CD4-positive, CD25-positive, alpha-beta regulatory T cell (primary cell): ENCODE results near the gene GIMAP8. TPM values are rescaled to one million over a fixed set of nuclear protein-coding genes. Genes with fewer than 3 reads are reported as not detected.
A peak's percentile ranks its signal among the peaks of the same experiment; 100 is the strongest.
"Not testable (repeated sequence)": the region's sequence is repeated elsewhere in the genome, so short reads cannot be mapped to it uniquely, and the experiment has no call there.

ENCODE experiments used
- ATAC-seq, 2 donors: fragments of 150-1000 bp; cut with Tn5 transposase; one replicate each; pipeline ENCODE4 v1.10.0; 2021; ENCODE audit warnings: low read depth in 2 of 2, moderate number of reproducible peaks in 2 of 2, moderate library complexity in 1 of 2
- DNase-seq, 3 donors: peaks; one replicate each; pipeline versions ENCODE4 v3.0.0 to v3.0.0-alpha.2; 2012 to 2022; ENCODE audit warnings: mixed read lengths in 1 of 3
- H3K27ac ChIP-seq: one replicate; pipeline ENCODE4 v1.7.0; 2013; ENCODE audit warnings: mild to moderate bottlenecking, low read length; ENCODE audit not compliant: insufficient read depth, poor library complexity, severe bottlenecking
- H3K27me3 ChIP-seq: one replicate; pipeline ENCODE4 v1.7.0; 2013; ENCODE audit warnings: low read length; ENCODE audit not compliant: control insufficient read depth, insufficient read depth
- H3K36me3 ChIP-seq: one replicate; pipeline ENCODE4 v1.7.0; 2013; ENCODE audit warnings: mild to moderate bottlenecking, low read length, moderate library complexity; ENCODE audit not compliant: control insufficient read depth, insufficient read depth
- H3K4me1 ChIP-seq: 2 replicates; pipeline ENCODE4 v1.7.0; 2013; ENCODE audit warnings: mild to moderate bottlenecking, low read length; ENCODE audit not compliant: insufficient read depth, control insufficient read depth, poor library complexity, severe bottlenecking
- H3K4me3 ChIP-seq: one replicate; pipeline ENCODE4 v1.7.0; 2013; ENCODE audit warnings: low read depth, mild to moderate bottlenecking, low read length, moderate library complexity
- H3K9me3 ChIP-seq, 2 experiments: 1 replicate in 1 of 2; 2 replicates in 1 of 2; pipeline ENCODE4 v1.7.0; 2013; ENCODE audit warnings: low read length in 2 of 2, mild to moderate bottlenecking in 1 of 2, moderate library complexity in 1 of 2; ENCODE audit not compliant: control insufficient read depth in 2 of 2
- H3K27ac Mint-ChIP-seq, 3 donors: one replicate each; pipeline ENCODE4 v1.8.0; 2020 to 2022; ENCODE audit warnings: mild to moderate bottlenecking in 3 of 3, mixed read lengths in 3 of 3, moderate library complexity in 2 of 3
- H3K27me3 Mint-ChIP-seq: one replicate; pipeline ENCODE4 v1.8.0; 2022; ENCODE audit warnings: mild to moderate bottlenecking, mixed read lengths
- H3K36me3 Mint-ChIP-seq: one replicate; pipeline ENCODE4 v1.8.0; 2020; ENCODE audit warnings: mixed read lengths
- H3K4me1 Mint-ChIP-seq, 4 donors: one replicate each; pipeline ENCODE4 v1.8.0; 2020 to 2022; ENCODE audit warnings: mixed read lengths in 4 of 4, mild to moderate bottlenecking in 1 of 4
- H3K4me3 Mint-ChIP-seq, 4 donors: one replicate each; pipeline ENCODE4 v1.8.0; 2020 to 2022; ENCODE audit warnings: mild to moderate bottlenecking in 4 of 4, mixed read lengths in 4 of 4, moderate library complexity in 3 of 4
- H3K9me3 Mint-ChIP-seq, 7 donors: one replicate each; pipeline ENCODE4 v1.8.0; 2020 to 2022; ENCODE audit warnings: mixed read lengths in 7 of 7, mild to moderate bottlenecking in 3 of 7, moderate library complexity in 2 of 7
- polyA plus RNA-seq, 4 donors: library from polyadenylated mRNA; unstranded; fragments of 300-500 nt; fragmentation: Illumina TruSeq; gene quantifications; one replicate each; pipeline ENCODE4 v1.2.3, GENCODE V29; 2021
- total RNA-seq: library from RNA; stranded (reverse); gene quantifications from one replicate; pipeline ENCODE4 v1.2.3, GENCODE V29; 2022

The GIMAP8 gene
- total and polyA plus RNA-seq, 5 donors from 2014 or later: 8.0 to 30.8 (median 15.1) TPM

DNA sequence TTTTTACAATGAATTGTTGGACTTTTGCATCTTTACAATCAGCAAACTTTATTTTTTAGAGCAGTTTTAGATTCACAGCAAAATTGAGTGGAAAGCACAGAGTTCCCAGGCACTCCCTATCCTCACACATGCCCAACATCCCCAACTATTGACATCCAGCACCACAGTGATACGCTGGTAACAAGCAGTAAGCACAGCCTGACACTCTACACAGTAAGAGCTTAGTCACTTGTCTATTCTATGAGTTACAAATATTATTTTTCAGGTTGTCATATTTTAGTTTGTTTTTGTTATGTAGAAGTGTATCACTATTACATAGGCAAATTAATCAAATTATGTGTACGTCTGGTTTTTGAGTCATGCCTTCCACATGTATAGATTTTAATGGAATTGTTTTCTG, 37.2 kb downstream of the GIMAP8 start:
- Histone ChIP-seq H3K36me3 (no peaks in the 10 kb centered on the region), H3K9me3 (peaks cover 0 to 3% of the 10 kb centered on the region in 2 experiments), H3K4me1 (peaks cover 39% of the 10 kb centered on the region), H3K27ac (no peak overlapping the region), H3K27me3 (no peaks in the 10 kb centered on the region), H3K4me3 (no peak overlapping the region)
- peaks cover 3% of the 10 kb centered on the region for H3K36me3 Mint-ChIP-seq
- H3K27me3 Mint-ChIP-seq: peaks cover 5% of the 10 kb centered on the region
- H3K9me3 Mint-ChIP-seq: peaks cover 0 to 13% (median 5%) of the 10 kb centered on the region in 7 donors
- H3K4me1 Mint-ChIP-seq: peaks cover 33 to 74% (median 51%) of the 10 kb centered on the region in 4 donors
- peak overlapping the region in 1 of 3 donors; percentile 88 for H3K27ac Mint-ChIP-seq
- no peak for ATAC-seq
- no peak for DNase-seq
- no peak overlapping the region for H3K4me3 Mint-ChIP-seq

DNA sequence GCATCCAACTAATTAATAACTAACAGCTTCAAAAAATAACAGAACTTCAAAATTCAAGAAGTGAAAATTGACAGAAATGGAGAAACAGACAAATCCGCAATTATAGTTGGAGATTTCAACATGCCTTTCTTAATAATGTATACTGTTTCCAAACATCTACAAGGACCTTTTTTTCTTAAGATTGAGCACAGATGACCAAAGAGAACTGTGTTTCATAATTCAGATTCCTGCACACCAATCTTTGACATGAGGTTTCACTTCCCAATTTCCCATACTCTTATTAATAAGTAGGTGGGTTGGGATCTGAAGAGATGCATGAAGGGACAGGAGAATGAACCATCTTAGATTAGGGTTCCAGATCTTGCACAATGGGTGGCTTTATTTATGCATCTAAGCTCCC, 39.4 kb downstream of the GIMAP8 start:
- Mint-ChIP-seq H3K4me3 (no peak overlapping the region), H3K9me3 (peaks cover 0 to 14% (median 5%) of the 10 kb centered on the region in 7 donors), H3K4me1 (peaks cover 18 to 61% (median 37%) of the 10 kb centered on the region in 4 donors), H3K27ac (no peak overlapping the region), H3K27me3 (peaks cover 5% of the 10 kb centered on the region), H3K36me3 (peaks cover 3% of the 10 kb centered on the region)
- Histone ChIP-seq H3K4me1 (peaks cover 19% of the 10 kb centered on the region), H3K4me3 (no peak overlapping the region), H3K9me3 (peaks cover 0 to 3% of the 10 kb centered on the region in 2 experiments), H3K27ac (no peak overlapping the region), H3K36me3 (no peaks in the 10 kb centered on the region), H3K27me3 (no peaks in the 10 kb centered on the region)
- ATAC-seq: no peak
- no peak for DNase-seq

GRCh38 chr7:150493442-150493841, 43.0 kb downstream of the GIMAP8 start:
- not testable (repeated sequence) for H3K27ac Mint-ChIP-seq, H3K4me3 Mint-ChIP-seq, ATAC-seq, H3K27ac ChIP-seq, H3K36me3 Mint-ChIP-seq, H3K9me3 ChIP-seq, DNase-seq, H3K36me3 ChIP-seq, H3K27me3 ChIP-seq, H3K4me1 ChIP-seq, H3K4me3 ChIP-seq
- H3K27me3 Mint-ChIP-seq: peaks cover 11% of the 10 kb centered on the region
- peaks cover 0 to 14% (median 7%) of the 10 kb centered on the region in 7 donors for H3K9me3 Mint-ChIP-seq
- H3K4me1 Mint-ChIP-seq: peaks cover 0 to 54% (median 18%) of the 10 kb centered on the region in 4 donors

DNA sequence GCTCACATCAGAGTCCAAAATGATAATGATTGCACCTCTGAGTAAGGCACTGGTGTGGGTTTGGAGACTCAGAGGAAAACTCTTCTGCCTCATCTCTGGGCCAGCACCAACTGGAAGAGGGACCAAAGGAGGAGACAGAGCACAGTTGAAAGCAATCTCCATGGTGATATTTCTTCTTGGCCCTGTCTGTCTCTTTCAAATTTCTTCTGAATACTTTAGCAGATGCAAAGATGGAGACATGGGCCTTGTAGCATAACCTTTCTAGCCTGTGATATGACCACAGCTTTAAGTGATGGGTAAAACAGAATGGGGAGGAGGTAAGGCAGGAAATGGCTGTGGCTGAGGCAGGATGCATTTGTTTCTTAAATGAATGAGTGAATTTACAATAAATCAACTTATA, 52.1 kb downstream of the GIMAP8 start:
- H3K36me3 Mint-ChIP-seq: peaks cover 5% of the 10 kb centered on the region

GRCh38 chr7:150503155-150503554, 52.7 kb downstream of the GIMAP8 start:
- DNase-seq (no peak), ATAC-seq (no peak)
- H3K36me3 ChIP-seq: no peaks in the 10 kb centered on the region
- peaks cover 53% of the 10 kb centered on the region for H3K4me1 ChIP-seq
- no peaks in the 10 kb centered on the region for H3K27me3 ChIP-seq
- peak overlapping the region; percentile 52 for H3K4me3 ChIP-seq
- Mint-ChIP-seq H3K36me3 (peaks cover 1% of the 10 kb centered on the region), H3K9me3 (peaks cover 0 to 27% (median 5%) of the 10 kb centered on the region in 7 donors), H3K4me1 (peaks cover 39 to 84% (median 53%) of the 10 kb centered on the region in 4 donors), H3K27me3 (peaks cover 6% of the 10 kb centered on the region), H3K27ac (peak overlapping the region; percentile 77 to 99 (median 85)), H3K4me3 (peak overlapping the region; percentile 64 to 74 (median 70))
- no peaks in the 10 kb centered on the region for H3K9me3 ChIP-seq
- peak overlapping the region; percentile 59 for H3K27ac ChIP-seq

More for the DNA sequence above, 52.1 kb downstream of the GIMAP8 start:
- Histone ChIP-seq H3K27me3 (no peaks in the 10 kb centered on the region), H3K4me3 (peak overlapping the region; percentile 52), H3K36me3 (no peaks in the 10 kb centered on the region), H3K4me1 (peaks cover 47% of the 10 kb centered on the region), H3K9me3 (no peaks in the 10 kb centered on the region), H3K27ac (peak overlapping the region; percentile 59)
- peak overlapping the region; percentile 77 to 99 (median 85) for H3K27ac Mint-ChIP-seq
- H3K9me3 Mint-ChIP-seq: peaks cover 0 to 27% (median 5%) of the 10 kb centered on the region in 7 donors
- peaks cover 10% of the 10 kb centered on the region for H3K27me3 Mint-ChIP-seq
- peaks cover 39 to 82% (median 50%) of the 10 kb centered on the region in 4 donors for H3K4me1 Mint-ChIP-seq
- peak in 2 of 3 donors; percentile 66 to 88 for DNase-seq
- peak overlapping the region; percentile 64 to 74 (median 70) for H3K4me3 Mint-ChIP-seq
- peak; percentile 96 to 97 for ATAC-seq

GRCh38 chr7:150503581-150503980, 53.2 kb downstream of the GIMAP8 start:
- no peaks in the 10 kb centered on the region for H3K27me3 ChIP-seq
- Mint-ChIP-seq H3K4me1 (peaks cover 40 to 85% (median 56%) of the 10 kb centered on the region in 4 donors), H3K27me3 (peaks cover 5% of the 10 kb centered on the region), H3K27ac (peak overlapping the region; percentile 77 to 99 (median 85)), H3K9me3 (peaks cover 0 to 25% (median 5%) of the 10 kb centered on the region in 7 donors), H3K4me3 (peak overlapping the region in 3 of 4 donors; percentile 45 to 77 (median 46)), H3K36me3 (no peaks in the 10 kb centered on the region)
- H3K4me3 ChIP-seq: peak overlapping the region; percentile 52
- peak overlapping the region; percentile 59 for H3K27ac ChIP-seq
- peaks cover 57% of the 10 kb centered on the region for H3K4me1 ChIP-seq
- no peak for ATAC-seq
- no peaks in the 10 kb centered on the region for H3K36me3 ChIP-seq
- H3K9me3 ChIP-seq: no peaks in the 10 kb centered on the region
- no peak for DNase-seq

DNA sequence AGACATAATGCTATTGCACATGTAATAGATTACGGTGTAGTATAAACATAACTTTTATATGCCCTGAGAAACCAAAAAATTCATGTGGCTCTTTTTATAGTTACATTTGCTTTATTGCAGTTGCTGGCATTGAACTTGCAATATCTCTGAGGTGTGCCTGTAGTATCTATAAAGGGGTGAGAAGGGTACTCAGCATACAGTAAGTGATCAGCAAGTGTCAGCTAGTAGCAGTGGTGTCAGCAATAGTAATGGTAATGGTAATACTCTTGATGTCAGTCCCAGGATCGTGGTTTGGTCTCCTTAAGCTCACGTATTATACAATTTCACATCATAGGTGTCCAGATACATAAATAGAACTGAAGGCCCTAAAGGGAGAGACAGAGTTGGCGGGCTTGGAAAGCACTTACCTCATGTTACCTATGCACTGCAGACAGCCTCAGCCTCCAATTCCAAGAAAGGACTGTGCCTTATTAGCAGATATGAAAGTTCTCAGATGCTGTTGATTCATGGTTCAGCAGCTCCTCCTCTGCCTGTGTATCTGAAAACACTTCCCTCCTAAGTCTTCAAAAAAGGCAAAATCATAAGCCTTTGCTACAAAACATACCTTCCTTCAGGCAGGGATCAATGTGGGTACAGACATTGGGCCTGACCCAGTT, 57.6 kb downstream of the GIMAP8 start:
- Mint-ChIP-seq H3K27ac (peak overlapping the region; percentile 88 to 94 (median 92)), H3K36me3 (peaks cover 3% of the 10 kb centered on the region), H3K9me3 (peaks cover 0 to 3% (median 0%) of the 10 kb centered on the region in 7 donors), H3K27me3 (no peaks in the 10 kb centered on the region), H3K4me3 (peak overlapping the region; percentile 61 to 86 (median 71)), H3K4me1 (peaks cover 41 to 90% (median 67%) of the 10 kb centered on the region in 4 donors)
- Histone ChIP-seq H3K4me1 (peaks cover 71% of the 10 kb centered on the region), H3K27ac (peak overlapping the region; percentile 15), H3K27me3 (no peaks in the 10 kb centered on the region), H3K36me3 (no peaks in the 10 kb centered on the region), H3K9me3 (no peaks in the 10 kb centered on the region), H3K4me3 (peak overlapping the region; percentile 53)
- DNase-seq (peak in 1 of 3 donors; percentile 71), ATAC-seq (peak; percentile 79 to 82)
